ENCODE measurements around the gene ZKSCAN7.
A peak's percentile ranks its signal among the peaks of the same experiment; 100 is the strongest.
"Not testable (repeated sequence)": the region's sequence is repeated elsewhere in the genome, so short reads cannot be mapped to it uniquely, and the experiment has no call there.

Gene ZKSCAN7

DNA sequence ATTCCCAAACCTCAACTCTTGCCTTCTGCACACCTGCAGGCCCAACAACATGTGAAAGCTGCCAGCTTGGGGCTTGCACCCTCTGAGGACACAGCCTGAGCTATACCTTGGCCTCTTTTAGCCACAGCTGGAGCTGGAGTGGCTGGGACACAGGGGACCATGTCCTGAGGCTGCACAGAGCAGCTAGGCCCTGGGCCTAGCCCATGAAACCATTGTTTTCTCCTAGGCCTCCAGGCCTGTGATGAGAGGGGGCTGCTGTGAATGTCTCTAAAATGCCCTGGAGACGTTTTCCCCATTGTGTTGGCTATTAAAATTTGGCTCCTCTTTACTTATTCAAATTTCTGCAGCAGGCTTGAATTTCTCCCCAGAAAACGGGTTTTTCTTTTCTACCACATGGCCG lies 7.2 kb downstream of the ZKSCAN7 start:
- no peak for DNase-seq
- intact Hi-C loops (cut with DNase I): no loop called here

DNA sequence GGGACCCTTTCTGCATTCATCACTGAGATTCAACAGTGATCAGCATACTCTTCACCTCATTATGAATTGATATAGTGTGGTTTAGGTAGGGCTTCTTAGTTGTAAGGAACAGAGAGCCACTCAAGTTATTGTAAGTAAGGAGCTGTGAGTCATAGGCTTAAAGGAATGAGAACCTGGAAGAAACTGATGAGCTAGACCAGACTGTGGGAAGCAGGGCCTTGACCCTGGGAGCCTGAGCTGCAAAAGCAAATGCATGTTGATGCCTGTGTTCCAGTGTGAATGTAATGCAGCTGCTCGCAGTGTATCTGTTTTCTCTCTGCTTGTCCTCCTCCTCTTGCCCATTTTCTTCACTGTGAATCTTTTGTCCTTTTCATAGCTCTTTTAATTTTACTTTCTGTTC lies 13.6 kb downstream of the ZKSCAN7 start:
- intact Hi-C loops (cut with DNase I): no loop called here
- DNase-seq: no peak

GRCh38 chr3:44571024-44571423 lies 16.0 kb downstream of the ZKSCAN7 start:
- intact Hi-C loops (cut with DNase I): no loop called here
- no peak for DNase-seq

- intact Hi-C loops (cut with DNase I): no loop called here
- DNase-seq: no peak
Measured at GRCh38 chr3:44576613-44577012, 21.6 kb downstream of the ZKSCAN7 start.

DNA sequence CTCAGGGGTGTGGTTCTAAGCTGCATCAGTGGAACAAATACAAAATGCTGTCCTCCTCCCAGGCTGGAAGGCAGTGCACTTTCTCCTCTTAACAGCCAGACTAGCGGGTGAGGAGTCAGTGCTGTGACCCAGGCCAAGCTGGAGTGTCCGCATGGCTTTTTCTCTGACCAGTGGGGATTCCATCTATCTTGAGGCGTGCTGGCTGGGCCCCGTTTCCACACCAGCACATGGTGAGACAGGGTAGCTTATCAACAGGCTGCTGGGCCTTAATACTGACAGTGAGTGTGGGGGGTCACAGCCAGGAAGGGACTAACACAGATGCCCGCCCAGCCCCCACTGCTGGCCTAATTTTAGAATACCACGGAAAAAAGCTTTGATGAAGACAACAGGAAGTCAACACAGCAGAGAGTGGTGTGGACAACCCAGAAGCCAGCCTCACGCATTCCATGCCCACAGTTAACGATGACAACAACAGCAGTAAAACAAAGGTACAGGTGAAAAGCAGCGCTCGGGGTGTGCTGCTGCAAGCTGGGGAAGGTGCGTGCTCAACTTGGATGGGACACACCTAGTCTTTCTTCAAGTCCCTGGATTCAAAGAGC lies 22.5 kb downstream of the ZKSCAN7 start:
- intact Hi-C loops (cut with DNase I); DNase-seq: not testable (repeated sequence)

GRCh38 chr3:44578316-44578715 lies 23.3 kb downstream of the ZKSCAN7 start:
- DNase-seq; intact Hi-C loops (cut with DNase I): not testable (repeated sequence)

DNA sequence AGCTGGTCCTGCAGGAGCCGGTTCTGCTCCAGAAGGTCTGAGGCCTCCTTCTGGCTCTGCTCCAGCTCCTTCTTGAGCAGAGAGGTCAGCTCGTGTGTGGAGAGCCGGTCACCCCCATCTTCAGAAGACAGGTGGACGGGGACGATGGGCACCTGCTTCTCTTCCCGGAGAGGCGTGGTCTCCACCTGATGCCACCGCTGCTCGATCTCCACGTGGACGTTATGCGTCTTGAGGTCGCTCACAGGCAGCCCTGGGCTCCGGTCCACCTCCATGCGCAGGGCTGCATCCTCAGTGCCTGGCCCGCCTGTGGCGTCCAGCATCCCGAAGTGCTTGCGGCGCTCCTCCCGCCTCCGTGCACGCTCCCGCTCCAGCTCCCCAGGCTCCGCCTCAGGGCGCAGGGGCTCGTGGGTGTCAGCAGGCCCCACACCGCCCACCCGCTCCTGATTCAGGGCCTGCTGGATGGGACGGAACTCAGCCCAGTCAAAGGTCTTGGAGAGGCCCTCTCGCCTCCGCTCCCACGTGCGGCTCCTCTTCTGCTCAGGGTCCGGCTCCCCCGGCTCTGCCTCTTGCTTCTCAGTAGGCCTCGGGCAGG lies 24.0 kb downstream of the ZKSCAN7 start:
- DNase-seq; intact Hi-C loops (cut with DNase I): not testable (repeated sequence)

DNA sequence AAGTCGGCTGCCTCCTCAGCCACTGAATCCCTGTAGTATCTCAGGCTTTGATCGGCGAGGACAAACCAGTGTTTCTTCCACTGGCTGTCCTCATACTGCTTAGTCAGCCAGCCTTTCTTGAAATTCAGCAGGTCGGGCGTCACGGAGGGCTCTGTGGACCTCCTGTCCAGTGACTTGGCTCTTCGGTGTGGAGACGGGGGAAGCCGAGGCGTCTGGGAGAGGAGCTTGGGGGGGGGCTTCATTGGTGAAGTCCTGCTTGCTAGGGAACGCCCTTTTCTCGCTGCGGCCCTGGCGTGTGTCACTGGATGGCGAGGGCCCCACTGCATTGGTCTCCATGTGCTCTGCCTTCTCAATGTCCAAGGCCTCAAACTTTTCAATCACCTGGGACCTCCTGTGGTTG lies 24.8 kb downstream of the ZKSCAN7 start:
- intact Hi-C loops (cut with DNase I): not testable (repeated sequence)

GRCh38 chr3:44580971-44581370 lies 26.0 kb downstream of the ZKSCAN7 start:
- DNase-seq; intact Hi-C loops (cut with DNase I): not testable (repeated sequence)

More for the DNA sequence above, 24.8 kb downstream of the ZKSCAN7 start:
- not testable (repeated sequence) for DNase-seq

DNA sequence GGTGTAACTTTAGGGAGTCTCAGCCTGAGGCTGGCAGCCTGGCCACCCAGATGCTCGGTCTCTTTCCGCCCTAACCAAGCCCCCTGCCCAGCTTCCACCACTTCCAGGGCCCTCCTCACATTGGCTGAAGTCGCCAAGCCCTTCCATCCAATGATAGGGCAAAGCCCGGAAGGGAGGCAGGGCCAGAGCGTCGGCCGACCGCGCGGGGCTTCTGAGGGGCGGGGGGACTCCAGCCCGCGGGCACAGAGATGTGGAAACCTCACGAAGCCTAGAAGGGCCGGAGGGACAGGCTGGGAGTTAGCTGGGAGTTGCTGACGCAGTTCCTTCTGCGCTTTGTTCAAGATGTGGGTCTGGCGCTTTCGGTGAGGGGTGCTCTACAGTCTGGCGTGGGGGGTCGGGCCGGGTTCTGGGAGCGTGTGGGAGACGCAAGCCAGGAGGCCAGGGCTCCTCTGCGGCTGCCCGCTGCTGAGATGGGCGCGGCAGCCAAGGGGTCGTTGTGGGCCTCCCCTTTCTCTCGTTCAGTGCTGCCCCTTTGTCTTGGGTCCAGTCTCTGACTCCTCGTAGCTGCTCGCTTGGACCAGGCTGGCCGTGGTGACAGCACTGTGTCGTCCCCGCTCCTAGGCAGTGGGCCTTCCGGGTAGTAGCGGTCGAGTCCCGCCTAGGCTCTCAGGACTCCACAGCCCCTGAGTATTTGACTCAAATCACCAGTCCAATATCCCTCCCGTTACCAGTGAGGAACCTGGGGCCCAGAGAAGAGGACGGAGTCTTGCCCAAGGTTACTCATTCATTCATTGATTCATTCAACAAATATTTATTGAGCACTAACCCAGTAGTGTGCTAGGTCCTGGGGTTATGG lies 29.9 kb downstream of the ZKSCAN7 start, which contains the start of gene ZNF660:
TSS of gene ZNF660 (plus strand) at position 319 of the 856 bp plus-strand sequence. CDS start 9,230 bp downstream, outside the sequence.
- intact Hi-C loops (cut with DNase I): no loop called here
- DNase-seq: peak; percentile 34 to 82 (median 65)

- intact Hi-C loops (cut with DNase I): no loop called here
- no peak for DNase-seq
Measured at GRCh38 chr3:44596621-44597020, 41.6 kb downstream of the ZKSCAN7 start.

GRCh38 chr3:44601749-44602148 lies 46.8 kb downstream of the ZKSCAN7 start:
- intact Hi-C loops (cut with DNase I): no loop called here
- DNase-seq: no peak

- no peak for DNase-seq
- intact Hi-C loops (cut with DNase I): no loop called here
Measured at GRCh38 chr3:44612678-44613077, 57.7 kb downstream of the ZKSCAN7 start.
